Activated CD4-positive, alpha-beta T cell treated with anti-CD3 and anti-CD28 coated beads, Interleukin-2, amount 50 U/mL, for 4 hours (primary cell): ENCODE data around the gene OLFML2A.
A peak's percentile ranks its signal among the peaks of the same experiment; 100 is the strongest.
"Not testable (repeated sequence)": the region's sequence is repeated elsewhere in the genome, so short reads cannot be mapped to it uniquely, and the experiment has no call there.

ENCODE experiments used
- DNase-seq, 2 experiments: peaks; one replicate each; pipeline ENCODE4 v3.0.0-alpha.2; 2020

Gene OLFML2A

DNA sequence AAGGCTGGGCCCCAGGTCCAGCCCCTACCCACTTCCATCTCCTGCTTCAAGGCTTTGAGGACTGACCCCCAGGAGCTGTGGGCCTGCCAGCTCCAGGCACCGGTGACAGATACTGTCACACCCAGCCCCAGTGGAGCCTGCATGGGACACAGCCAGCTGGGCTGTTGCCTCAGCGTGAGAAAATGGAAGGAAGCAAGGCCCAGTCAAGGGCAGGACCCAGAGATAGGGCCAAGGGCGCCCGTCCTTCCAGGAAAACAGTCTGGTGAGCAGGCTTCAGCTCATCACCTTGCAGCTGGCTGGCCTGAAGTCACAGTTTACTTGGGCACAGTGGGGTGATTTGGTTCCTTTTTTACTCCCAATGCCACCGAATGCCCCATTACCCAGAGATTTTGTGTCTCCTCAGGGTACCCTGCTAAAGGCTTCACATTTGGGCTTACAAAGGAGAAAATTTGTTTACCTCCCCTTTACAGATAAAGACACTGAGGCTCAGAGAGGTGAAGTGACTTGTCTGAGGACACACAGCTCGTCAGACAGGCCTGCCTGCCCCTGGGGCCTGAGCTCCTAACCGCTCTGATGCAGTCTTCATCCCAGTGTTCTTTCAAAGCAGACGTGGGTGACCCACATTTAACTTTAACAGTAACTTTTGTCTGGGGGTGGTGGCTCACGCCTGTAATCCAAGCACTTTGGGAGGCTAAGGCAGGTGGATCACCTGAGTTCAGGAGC, 54.9 kb downstream of the OLFML2A start:
- DNase-seq, result no peak

DNA sequence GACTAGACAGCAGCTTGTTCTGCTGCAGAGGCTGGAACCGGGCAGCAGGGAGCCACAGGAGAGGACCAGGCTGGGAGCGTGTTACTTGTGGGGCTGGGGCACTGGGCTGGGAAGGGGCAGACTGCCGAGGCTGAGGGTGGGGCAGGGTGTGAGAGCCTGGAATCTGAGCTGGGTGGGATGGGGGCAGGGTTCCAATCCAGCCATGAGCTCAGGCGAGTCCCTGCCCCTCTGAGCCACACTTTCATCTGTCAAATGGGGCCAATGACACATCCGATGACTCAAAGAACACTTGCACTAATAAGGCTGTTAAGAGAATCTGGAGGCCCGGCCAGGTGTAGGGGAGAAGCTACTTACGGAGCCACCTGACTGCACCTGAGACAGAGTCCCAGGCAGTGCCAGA, 57.7 kb downstream of the OLFML2A start:
- DNase-seq, result no peak

DNA sequence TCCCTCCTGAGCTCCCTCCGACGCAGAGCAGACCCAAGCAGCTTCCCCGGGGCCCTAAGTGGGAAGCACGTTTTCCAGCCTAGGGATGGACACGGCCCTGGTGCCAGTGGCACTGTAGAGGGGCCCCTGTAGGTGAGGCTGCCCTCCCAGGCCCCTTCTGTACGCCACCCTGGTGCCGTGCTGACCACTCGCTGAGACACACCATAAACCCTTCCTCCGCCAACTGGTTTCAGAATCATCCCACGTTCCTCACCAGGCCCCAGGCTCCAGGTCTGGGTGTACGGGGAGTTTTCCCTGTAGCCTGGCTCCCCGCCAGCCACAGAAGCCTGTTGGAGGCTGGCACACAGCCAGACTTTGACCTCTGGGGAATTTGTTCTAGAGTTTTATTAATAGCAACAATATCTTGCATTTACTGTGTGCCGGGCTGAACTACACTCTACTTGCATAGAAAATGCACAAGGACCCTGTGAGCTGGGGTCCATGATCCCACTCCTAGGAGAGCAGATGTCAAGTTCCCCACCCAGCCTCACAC, 58.2 kb downstream of the OLFML2A start:
- DNase-seq, result no peak

DNA sequence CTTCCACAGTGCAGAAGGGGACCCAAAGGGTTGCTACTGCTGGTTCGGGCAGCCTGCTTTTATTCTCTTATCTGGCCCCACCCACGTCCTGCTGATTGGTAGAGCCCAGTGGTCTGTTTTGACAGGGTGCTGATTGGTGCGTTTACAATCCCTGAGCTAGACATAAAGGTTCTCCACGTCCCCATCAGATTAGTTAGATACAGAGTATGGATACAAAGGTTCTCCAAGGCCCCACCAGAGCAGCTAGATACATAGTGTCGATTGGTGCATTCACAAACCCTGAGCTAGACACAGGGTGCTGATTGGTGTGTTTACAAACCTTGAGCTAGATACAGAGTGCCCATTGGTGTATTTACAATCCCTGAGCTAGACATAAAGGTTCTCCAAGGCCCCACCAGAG, 61.2 kb downstream of the OLFML2A start:
- not testable (repeated sequence) for DNase-seq

DNA sequence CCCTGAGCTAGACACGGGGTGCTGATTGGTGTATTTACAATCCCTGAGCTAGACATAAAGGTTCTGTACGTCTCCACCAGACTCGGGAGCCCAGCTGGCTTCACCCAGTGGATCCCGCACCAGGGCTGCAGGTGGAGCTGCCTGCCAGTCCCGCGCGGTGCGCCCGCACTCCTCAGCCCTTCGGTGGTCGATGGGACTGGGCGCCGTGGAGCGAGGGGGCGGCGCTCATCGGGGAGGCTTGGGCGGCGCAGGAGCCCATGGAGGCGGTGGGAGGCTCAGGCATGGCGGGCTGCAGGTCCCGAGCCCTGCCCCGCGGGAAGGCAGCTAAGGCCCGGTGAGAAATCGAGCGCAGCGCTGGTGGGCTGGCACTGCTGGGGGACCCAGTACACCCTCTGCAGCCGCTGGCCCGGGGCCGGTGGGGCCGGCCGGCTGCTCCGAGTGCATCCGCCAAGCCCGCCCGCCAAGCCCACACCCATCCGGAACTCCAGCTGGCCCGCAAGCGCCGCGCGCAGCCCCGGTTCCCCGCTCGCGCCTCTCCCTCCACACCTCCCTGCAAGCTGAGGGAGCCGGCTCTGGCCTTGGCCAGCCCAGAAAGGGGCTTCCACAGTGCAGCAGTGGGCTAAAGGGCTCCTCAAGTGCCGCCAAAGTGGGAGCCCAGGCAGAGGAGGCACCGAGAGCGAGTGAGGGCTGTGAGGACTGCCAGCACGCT, 61.8 kb downstream of the OLFML2A start:
- not testable (repeated sequence) for DNase-seq

DNA sequence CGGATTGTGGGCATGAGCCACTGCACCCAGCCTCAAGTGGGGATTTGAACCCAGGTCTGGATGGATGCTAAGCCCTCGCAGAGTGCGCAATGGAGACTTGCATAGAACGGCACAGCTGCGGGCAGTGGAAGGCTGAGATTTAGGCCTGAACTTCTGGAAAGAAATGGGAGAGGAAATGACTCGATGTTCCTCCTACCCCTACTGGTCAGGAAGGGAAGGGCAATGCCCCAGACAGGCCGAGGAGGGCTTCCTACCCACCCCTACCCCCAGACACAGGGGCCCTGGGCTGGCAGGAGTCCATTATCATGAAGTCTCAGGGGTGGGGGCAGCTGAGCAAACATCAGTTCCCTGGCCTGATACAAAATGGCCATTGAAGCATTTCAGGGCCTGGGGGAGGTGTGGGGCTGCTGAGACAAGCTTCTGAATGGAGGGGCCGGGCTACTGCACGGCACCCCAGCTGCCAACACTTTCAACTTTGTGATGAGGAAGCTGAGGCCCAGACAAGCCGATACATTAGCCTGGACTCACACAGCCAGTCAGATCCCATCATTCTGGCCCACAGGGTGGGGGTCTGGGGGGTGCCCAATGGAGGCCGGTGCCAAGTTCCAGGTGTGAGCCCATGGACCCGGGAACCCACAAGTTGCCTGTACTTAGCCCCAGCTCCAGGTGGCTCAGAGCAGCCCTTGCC, 62.8 kb downstream of the OLFML2A start:
- DNase-seq, result no peak

DNA sequence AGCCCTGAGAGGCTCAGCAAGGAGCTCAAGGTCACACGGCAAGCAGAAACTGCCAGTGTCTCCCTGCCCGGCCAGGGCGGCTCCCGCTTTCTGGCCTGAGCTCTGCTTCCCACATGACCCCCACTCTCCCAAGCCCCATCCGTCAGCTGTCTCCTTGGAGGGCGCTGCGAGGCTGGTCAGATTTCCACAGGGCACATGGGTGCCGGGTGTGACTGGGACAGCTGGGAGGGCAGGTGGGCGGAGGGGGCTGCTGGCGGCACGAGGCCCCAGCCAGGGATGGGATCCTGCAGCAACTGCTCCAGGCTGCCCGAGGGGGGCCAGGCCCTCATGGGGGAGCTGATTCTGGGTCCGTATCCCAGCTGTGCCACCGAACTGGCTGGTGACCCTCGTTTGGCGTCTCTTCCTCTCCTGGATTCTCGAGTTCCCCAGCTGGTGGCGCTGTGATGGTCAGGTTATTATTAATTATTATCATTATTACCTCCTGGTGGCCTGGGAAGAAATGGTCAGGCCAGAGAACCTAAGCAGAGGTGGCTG, 63.4 kb downstream of the OLFML2A start:
- DNase-seq, result no peak

DNA sequence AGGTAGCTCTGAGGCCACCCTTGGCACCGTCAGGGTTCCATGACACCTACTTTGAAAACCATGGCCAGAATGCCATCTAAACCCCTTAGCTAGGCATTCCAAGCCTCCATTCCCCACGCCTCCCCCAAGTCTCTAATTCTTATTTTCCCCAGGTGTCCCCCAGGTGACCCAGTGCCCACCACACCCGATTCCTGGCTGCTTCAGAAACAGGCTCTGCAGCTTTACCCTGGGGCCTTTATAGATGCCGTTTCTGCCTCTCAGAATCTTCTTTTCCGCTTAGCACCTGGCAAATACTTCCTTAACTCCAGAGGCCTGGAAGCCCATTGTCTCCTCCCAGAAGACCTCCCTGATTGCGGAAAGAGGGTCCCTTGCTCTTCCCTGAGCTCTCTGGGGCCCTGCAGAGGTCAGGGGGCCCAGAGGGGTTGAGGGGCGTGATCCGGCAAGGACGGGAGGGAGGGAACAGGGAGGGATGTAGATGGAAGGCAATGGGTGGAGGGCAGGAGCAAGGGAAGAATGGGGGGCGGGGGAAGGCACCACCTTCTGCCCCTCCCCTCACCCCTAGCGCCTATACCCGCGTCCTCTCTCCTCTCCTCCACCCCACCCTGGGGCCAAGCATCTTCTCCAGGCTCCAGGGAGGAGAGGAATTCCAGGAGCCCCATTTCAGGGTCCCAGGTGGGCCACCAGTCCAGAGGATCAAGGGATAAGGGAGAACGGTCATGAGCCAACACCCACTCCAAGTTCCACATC, 64.3 kb downstream of the OLFML2A start:
- no peak for DNase-seq

DNA sequence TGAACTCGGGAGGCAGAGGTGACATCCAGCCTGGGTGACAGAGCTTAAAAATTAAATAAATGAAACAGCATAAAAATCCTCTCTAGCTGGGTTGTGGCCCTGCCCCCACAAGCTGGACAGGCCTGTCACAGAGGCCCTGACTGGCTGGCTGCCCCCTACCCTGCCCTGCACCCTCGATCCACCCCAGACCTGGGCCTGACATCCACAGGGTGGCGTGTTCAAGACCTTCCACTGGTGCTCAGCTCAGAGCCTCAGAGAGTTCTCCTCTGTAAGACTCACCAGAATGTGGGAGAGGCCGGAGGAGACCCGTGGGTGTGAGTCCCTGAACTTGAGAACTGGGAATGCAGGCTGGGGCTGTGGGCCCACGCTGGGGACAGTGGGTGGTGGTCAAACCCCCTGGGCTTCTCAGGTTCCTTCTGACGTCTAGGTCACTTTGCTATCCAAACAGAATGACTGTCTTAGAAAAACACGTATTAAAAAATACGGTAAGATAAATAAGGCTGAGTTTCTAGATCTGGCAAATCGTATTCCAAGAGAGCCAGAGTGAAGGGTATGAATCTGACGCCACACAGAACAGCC, 66.6 kb downstream of the OLFML2A start:
- no peak for DNase-seq

DNA sequence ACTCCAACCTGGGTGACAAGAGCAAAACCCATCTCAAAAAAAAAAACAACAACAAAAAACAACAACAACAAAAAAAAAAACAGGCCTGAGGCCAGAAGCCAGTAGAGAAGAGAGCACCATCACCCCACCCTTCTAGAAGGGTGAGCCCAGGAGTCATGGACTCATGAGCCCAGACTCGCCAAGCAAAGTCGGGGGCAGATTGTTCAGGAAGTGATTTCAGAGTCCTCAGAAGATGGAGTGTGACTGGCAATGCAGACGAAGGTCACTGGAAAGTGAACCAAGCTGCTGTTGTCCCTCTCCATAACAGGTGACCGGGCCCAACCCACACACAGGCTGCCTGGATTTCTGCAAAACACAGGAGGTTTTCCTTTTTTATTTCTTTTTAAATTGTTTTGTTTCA, 67.4 kb downstream of the OLFML2A start:
- DNase-seq, result no peak

DNA sequence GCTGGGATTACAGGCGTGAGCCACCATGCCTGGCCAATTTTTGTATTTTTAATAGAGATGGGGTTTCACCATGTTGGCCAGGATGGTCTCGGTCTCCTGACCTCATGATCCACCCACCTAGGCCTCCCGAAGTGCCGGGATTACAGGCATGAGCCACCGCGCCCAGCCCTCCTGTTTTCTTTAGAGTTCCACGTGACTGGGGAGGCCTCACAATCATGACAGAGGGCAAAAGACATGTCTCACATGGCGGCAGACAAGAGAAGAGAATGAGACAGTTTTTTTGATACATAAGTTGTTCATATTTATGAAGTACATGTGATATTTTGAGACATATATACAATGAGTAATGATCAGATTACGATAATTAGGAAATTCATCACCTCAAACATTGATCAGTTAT, 69.5 kb downstream of the OLFML2A start:
- not testable (repeated sequence) for DNase-seq

DNA sequence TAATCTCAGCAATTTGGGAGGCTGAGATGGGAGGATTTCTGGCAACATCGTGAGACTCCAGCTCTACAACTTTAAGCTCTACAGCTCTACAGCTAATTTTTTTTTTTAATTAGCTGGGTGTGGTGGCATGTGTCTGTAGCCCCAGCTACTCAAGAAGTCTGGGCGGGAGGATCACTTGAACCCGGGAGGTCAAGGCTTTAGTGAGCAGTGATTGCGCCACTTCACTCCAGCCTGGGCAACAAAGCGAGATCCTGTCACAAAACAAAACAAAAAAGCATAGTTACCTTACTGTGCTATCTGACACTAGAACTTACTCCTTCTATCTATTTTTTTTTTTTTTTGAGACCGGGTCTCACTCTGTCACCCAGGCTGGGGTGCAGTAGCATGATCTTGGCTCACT, 70.0 kb downstream of the OLFML2A start:
- DNase-seq, result no peak

DNA sequence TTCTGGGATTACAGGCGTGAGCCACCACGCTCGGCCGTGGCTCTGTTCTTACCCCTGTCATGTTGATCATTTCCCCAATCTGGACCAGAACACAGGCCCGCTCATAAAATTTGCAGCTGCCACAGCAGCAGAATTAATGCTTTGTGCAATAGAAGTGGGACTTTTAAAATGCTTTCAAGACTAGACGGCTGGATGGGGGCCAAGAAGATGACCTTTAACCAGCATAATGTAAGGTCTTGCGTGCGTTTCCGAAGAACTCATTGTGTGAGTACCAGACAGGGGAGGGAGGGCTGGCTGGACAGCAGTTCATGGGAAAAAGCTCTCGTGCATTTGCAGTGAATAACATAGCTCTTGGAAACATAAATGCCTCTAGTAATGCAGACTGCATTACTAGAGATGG, 72.9 kb downstream of the OLFML2A start:
- DNase-seq, result no peak

DNA sequence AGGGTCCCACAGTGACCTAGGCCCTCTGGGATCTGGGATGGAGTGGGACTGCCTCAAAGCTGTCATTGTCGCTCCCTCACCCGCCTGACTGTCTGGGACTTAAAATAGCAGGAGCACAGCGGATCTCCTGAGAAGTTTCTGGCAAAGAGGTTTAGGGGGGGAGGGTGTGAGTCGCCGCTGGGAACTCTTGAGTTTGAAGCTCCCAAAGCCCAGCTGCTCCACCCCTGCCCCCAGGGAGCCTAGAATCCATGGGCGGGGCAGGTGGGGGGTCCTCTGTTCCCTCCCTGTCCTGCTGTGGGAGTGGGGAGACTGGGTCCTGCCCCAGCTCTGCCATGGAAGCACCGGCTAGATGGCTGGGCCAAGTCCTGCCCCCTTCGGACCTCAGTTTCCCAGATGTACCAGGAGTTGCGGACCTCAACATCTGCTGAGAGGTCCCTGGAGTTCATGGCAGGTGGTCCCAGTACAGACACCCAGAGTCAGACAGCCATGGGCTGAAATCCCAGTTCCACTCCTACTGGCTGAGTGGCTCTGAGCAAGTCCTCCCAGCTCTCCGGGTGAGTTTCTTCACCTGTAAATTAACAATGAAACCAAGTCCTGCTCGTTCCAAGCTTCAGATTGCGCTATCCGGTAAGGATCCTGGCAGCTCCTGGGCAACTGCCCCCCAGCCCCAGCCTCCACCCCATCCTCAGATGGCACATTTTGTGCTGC, 75.3 kb downstream of the OLFML2A start:
- DNase-seq, result no peak

DNA sequence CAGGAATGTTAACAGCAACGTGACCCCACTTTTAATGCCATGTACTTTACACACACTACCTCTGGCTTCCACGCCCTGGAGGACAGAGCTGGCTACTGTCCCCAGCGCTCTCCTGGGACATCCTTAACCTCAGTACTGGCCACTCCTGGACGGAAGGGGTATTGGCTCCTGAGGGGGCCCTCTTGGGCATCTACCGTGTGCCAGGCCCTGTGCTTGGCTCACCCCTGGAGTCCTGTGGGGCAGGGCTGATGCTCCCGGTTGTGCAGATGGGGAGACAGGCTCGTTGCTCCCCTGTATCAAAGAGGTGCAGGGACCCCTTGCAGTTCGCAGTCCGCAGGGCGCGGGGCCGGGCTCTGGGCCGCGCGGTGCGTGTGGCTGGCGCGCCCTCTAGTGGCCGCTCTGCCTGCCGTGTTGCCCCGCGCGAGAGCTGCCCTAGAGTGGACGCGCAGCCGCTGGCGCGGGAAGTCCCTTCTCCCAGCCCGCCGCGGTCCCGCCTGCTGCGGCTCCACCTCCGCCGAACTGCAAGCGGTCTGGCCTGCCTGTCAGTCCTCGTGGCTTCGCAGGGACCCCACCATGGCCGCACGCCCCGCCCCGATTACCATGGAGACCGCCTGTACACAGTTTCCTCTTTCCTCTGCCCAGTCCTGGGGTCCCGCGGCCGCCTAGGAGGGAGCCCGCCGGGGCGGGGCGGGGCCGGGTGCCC, 76.0 kb downstream of the OLFML2A start, which contains the start of gene WDR38:
Gene WDR38 (plus strand): TSS at position 632 of the 703 bp plus-strand sequence. CDS start 72 bp downstream, outside the sequence.
- DNase-seq, result peak; percentile 57 to 62

DNA sequence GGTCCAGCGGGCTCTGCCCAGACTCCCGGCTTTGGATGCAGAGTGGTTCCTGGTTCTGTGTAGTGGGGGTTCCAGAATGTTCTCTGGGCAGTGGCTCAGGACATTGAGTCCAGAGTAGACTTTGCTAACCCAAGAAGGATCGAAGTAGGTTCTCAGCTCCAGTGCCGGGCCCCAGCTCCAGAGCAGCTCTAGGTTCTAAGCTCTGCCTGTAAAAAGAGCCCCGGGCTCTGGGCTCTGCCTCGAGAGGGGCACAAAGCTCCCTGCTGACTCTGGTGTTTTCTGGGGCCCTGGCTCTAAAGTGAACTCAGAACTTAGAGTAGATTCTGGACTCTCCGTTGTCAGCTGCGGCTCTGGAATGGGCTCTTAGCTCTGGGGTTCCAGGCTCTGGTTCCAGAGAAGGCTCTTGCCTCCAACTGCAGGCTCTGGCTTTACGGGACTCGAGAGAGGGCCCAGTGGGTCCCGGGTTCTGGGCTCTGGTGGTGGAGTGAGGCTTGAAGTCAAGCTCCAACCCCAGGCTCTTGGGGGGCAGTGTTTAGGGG, 76.7 kb downstream of the OLFML2A start:
- DNase-seq, result no peak

DNA sequence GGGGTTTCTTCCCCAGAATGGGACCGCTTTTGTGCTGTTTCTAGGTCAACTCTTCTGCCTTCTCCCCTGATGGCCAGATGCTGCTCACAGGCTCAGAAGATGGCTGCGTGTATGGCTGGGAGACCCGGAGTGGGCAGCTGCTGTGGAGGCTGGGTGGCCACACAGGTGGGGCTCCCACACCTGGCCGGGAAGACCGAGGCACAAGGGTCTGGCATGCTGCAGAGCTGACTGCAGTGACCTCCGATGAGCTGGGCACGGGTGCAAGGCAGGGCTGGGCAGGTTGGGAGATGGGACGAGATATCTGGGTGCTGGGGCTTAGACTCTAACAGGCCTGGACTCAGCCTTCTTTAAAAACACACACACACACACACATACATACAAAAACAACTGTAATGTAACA, 77.2 kb downstream of the OLFML2A start:
- DNase-seq, result no peak

DNA sequence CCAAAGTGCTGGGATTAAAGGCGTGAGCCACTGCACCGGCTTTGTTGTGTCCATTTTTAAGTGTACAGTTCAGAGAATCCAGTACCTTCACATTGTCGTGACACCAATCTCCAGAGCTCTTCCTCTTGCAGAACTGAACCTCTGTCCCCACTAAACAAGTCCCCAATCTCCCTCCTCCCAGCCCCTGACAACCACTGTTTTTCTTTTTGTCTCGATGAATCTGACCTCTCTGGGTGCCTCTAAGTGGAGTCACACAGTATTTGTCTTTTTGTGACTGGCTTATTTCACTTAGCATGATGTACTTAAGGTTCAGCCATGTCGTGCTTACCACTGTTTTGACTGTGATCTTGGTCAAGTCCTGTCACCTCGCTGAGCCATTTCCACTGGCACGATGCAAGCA, 77.9 kb downstream of the OLFML2A start:
- no peak for DNase-seq

DNA sequence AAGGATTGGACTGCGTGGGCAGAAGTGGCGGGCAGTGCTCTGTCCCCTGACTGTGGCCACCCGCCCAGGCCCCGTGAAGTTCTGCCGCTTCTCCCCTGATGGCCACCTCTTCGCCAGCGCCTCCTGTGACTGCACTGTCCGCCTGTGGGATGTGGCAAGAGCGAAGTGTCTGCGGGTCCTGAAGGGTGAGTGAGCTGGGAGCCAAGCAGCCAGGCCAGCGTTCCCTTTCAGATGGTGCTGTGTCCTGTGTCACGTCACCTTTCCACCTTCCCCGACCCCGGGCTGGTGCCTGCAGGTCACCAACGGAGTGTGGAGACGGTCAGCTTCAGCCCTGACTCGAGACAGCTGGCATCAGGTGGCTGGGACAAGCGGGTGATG, 78.6 kb downstream of the OLFML2A start:
- no peak for DNase-seq

DNA sequence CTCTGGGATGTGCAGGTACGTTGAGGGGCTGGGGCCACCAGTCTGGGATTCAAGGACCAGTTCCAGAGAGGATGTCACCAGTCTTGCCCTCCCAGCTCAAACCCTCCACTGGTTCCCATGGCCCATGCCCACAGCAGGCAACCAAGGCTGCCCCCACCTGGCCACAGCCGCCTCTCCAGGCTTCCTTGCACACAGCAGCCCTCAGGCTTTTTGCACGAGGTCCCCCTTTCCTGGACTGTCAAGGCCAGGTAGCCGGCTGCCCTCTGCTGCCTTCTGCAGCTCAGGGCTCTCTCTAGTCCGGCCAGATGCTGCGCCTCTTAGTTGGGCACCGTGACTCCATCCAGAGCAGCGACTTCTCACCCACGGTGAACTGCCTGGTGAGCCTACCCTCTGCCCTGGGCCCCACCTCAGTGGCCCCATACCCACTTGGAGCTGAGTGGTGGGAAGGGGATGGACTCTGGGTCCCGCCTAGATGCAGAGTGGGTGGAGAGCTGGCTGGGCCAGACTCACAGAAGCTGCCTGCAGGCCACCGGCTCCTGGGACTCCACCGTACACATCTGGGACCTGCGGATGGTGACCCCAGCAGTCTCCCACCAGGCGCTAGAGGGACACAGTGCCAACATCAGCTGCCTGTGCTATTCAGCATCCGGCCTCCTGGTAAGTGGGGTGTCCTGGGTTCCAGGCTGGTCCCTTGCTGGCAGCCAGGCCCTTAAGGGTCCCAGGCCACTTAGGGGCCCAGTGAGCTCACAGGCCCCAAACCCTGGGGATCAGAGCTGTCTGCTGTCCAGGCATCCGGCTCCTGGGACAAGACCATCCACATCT, 79.2 kb downstream of the OLFML2A start:
- DNase-seq, result no peak
